RWPE2 (cell line): ENCODE results near the gene ANO2.
A peak's percentile ranks its signal among the peaks of the same experiment; 100 is the strongest.

Experiments used
- ATAC-seq: fragments of 200-7000 bp; cut with Tn5 transposase; 3 replicates; pipeline ENCODE4 v1.9.1; 2021; ENCODE audit warnings: low read depth
- DNase-seq: peaks from one replicate; pipeline ENCODE4 v3.0.0-alpha.2; 2020; ENCODE audit warnings: low spot score
- H3K27ac ChIP-seq: fragments of 450-650 bp; 2 replicates; pipeline ENCODE4 v1.5.1; 2017; ENCODE audit warnings: mild to moderate bottlenecking; ENCODE audit not compliant: poor library complexity, severe bottlenecking
- H3K27me3 ChIP-seq: fragments of 250-450 bp; sonication (Bioruptor Pico); 2 replicates; pipeline ENCODE4 v1.5.1; 2021; ENCODE audit warnings: mild to moderate bottlenecking, moderate library complexity; ENCODE audit not compliant: insufficient read depth, poor library complexity, severe bottlenecking
- H3K36me3 ChIP-seq: fragments of 250-450 bp; sonication (Bioruptor Pico); 2 replicates; pipeline ENCODE4 v1.5.1; 2020; ENCODE audit warnings: low read depth, mild to moderate bottlenecking, moderate library complexity
- H3K4me1 ChIP-seq: fragments of 250-450 bp; sonication (Bioruptor Pico); 2 replicates; pipeline ENCODE4 v1.5.1; 2021; ENCODE audit warnings: mild to moderate bottlenecking, moderate library complexity; ENCODE audit not compliant: insufficient read depth, poor library complexity, severe bottlenecking
- H3K4me3 ChIP-seq: fragments of 250-450 bp; sonication (Bioruptor Pico); 2 replicates; pipeline ENCODE4 v1.5.1; 2021; ENCODE audit warnings: mild to moderate bottlenecking, moderate library complexity; ENCODE audit not compliant: severe bottlenecking
- H3K9me3 ChIP-seq: fragments of 250-450 bp; sonication (Bioruptor Pico); 2 replicates; pipeline ENCODE4 v1.5.1; 2021; ENCODE audit warnings: mild to moderate bottlenecking, moderate library complexity; ENCODE audit not compliant: severe bottlenecking
- CTCF ChIP-seq: fragments of 450-650 bp; IDR thresholded peaks from one replicate; pipeline ENCODE4 v1.5.1; 2017; ENCODE audit warnings: mild to moderate bottlenecking, moderate library complexity; ENCODE audit not compliant: poor library complexity, severe bottlenecking

Gene ANO2

GRCh38 chr12:5560265-5560664 lies 384.8 kb downstream of the ANO2 start:
- no peaks in the 10 kb centered on the region for H3K27me3 ChIP-seq
- no peaks in the 10 kb centered on the region for H3K36me3 ChIP-seq
- H3K4me1 ChIP-seq: no peaks in the 10 kb centered on the region
- ATAC-seq: no peak
- no peak overlapping the region for H3K27ac ChIP-seq
- no peak overlapping the region for H3K4me3 ChIP-seq
- DNase-seq: no peak
- no peak for TF ChIP-seq CTCF
- peaks cover 4% of the 10 kb centered on the region for H3K9me3 ChIP-seq

- ATAC-seq (no peak), DNase-seq (no peak)
- H3K4me3 ChIP-seq: no peak overlapping the region
- no peaks in the 10 kb centered on the region for H3K36me3 ChIP-seq
- H3K27me3 ChIP-seq: no peaks in the 10 kb centered on the region
- H3K4me1 ChIP-seq: no peaks in the 10 kb centered on the region
- no peak overlapping the region for H3K27ac ChIP-seq
- H3K9me3 ChIP-seq: peaks cover 4% of the 10 kb centered on the region
- no peak for TF ChIP-seq CTCF
Measured at GRCh38 chr12:5557906-5558305, 387.2 kb downstream of the ANO2 start.

GRCh38 chr12:5556946-5557673 lies 387.9 kb downstream of the ANO2 start:
- peaks cover 4% of the 10 kb centered on the region for H3K9me3 ChIP-seq
- no peak overlapping the region for H3K27ac ChIP-seq
- no peaks in the 10 kb centered on the region for H3K36me3 ChIP-seq
- H3K4me3 ChIP-seq: no peak overlapping the region
- H3K4me1 ChIP-seq: no peaks in the 10 kb centered on the region
- ATAC-seq (no peak), DNase-seq (no peak)
- H3K27me3 ChIP-seq: no peaks in the 10 kb centered on the region
- TF ChIP-seq CTCF: no peak

- H3K9me3 ChIP-seq: peaks cover 4% of the 10 kb centered on the region
- no peaks in the 10 kb centered on the region for H3K27me3 ChIP-seq
- H3K36me3 ChIP-seq: no peaks in the 10 kb centered on the region
- H3K4me1 ChIP-seq: no peaks in the 10 kb centered on the region
- TF ChIP-seq CTCF: peak; percentile 22
- ATAC-seq: no peak
- H3K4me3 ChIP-seq: no peak overlapping the region
- no peak for DNase-seq
- H3K27ac ChIP-seq: no peak overlapping the region
Measured at GRCh38 chr12:5556033-5556614, 388.9 kb downstream of the ANO2 start.

- H3K4me1 ChIP-seq: no peaks in the 10 kb centered on the region
- ATAC-seq (no peak), DNase-seq (no peak)
- H3K4me3 ChIP-seq: no peak overlapping the region
- H3K27me3 ChIP-seq: no peaks in the 10 kb centered on the region
- no peak overlapping the region for H3K27ac ChIP-seq
- H3K9me3 ChIP-seq: peaks cover 4% of the 10 kb centered on the region
- no peaks in the 10 kb centered on the region for H3K36me3 ChIP-seq
- no peak for TF ChIP-seq CTCF
Measured at GRCh38 chr12:5554711-5555110, 390.3 kb downstream of the ANO2 start.
